Measurements from ENCODE around the gene TMEM169. TPM values are rescaled to one million over a fixed set of nuclear protein-coding genes. Genes with fewer than 3 reads are reported as not detected.

TMEM169 gene
- polyA plus RNA-seq, 1 donor from 2014 or later: 29.6 TPM

- peak overlapping the region; percentile 78 for H3K4me3 ChIP-seq (ENCODE audit: low read length)
These were observed 2.0 kb downstream of the TMEM169 start for GRCh38 chr2:216083464-216084281.

DNA sequence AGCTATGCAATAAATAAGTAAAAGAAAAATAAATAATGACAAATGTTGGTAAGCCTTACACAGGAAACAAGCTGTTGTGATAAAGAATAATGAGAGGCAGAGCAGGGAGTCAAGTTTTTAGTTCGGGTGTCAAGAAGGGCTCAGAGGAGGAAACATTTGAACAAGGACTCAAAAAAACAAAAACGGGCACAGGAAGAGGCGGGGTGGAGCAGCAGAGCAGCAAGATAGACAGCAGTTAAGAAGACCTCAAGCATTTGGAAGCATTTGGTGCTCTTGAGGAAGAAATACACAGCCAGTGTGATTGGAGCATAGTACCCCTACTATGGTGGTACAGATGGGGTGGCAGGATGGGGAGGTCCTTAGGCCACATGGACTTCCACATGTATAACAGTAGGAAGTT, 2.8 kb downstream of the TMEM169 start:
- Histone ChIP-seq H4K20me1 (ENCODE audit: insufficient read depth) (no peaks in the 10 kb centered on the region), H3K9me3 (ENCODE audit: low read length) (no peaks in the 10 kb centered on the region), H3K79me2 (replicated peaks; ENCODE audit: insufficient read depth, low read length) (peaks cover 72% of the 10 kb centered on the region), H3K9me2 (ENCODE audit: insufficient read depth, low read length) (no peaks in the 10 kb centered on the region), H3K27me3 (ENCODE audit: insufficient read depth, low read depth, low read length) (no peaks in the 10 kb centered on the region), H3K4me3 (ENCODE audit: low read length) (peak overlapping the region; percentile 78), H3K36me3 (ENCODE audit: insufficient read depth, low read length) (no peaks in the 10 kb centered on the region), H3F3A (ENCODE audit: insufficient read depth, low read length, poor library complexity, severe bottlenecking) (peaks cover 16% of the 10 kb centered on the region), H3K4me2 (ENCODE audit: low read length) (peak overlapping the region; percentile 78), H2AFZ (ENCODE audit: low read depth, low read length) (no peak overlapping the region), H3K27ac (ENCODE audit: low read length) (peak overlapping the region; percentile 98), H3K9ac (ENCODE audit: low read length) (peak overlapping the region; percentile 98)
- TF ChIP-seq, protein P1, sequence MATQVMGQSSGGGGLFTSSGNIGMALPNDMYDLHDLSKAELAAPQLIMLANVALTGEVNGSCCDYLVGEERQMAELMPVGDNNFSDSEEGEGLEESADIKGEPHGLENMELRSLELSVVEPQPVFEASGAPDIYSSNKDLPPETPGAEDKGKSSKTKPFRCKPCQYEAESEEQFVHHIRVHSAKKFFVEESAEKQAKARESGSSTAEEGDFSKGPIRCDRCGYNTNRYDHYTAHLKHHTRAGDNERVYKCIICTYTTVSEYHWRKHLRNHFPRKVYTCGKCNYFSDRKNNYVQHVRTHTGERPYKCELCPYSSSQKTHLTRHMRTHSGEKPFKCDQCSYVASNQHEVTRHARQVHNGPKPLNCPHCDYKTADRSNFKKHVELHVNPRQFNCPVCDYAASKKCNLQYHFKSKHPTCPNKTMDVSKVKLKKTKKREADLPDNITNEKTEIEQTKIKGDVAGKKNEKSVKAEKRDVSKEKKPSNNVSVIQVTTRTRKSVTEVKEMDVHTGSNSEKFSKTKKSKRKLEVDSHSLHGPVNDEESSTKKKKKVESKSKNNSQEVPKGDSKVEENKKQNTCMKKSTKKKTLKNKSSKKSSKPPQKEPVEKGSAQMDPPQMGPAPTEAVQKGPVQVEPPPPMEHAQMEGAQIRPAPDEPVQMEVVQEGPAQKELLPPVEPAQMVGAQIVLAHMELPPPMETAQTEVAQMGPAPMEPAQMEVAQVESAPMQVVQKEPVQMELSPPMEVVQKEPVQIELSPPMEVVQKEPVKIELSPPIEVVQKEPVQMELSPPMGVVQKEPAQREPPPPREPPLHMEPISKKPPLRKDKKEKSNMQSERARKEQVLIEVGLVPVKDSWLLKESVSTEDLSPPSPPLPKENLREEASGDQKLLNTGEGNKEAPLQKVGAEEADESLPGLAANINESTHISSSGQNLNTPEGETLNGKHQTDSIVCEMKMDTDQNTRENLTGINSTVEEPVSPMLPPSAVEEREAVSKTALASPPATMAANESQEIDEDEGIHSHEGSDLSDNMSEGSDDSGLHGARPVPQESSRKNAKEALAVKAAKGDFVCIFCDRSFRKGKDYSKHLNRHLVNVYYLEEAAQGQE (IDR thresholded peaks at IDR 0.05; ENCODE audit: borderline replicate concordance): no peak
- TF ChIP-seq SMC3 (conservative IDR thresholded peaks at IDR 0.05; ENCODE audit: poor library complexity) (no peak), POLR2AphosphoS5 (IDR thresholded peaks at IDR 0.05) (no peak), EZH2 (IDR thresholded peaks at IDR 0.05; ENCODE audit: borderline replicate concordance, insufficient read depth, low read length, poor library complexity, severe bottlenecking) (no peak)

More at GRCh38 chr2:216083464-216084281, 2.0 kb downstream of the TMEM169 start:
- Histone ChIP-seq H4K20me1 (ENCODE audit: insufficient read depth) (no peaks in the 10 kb centered on the region), H3K27ac (ENCODE audit: low read length) (peak overlapping the region; percentile 98), H3K9ac (ENCODE audit: low read length) (peak overlapping the region; percentile 98), H3K9me2 (ENCODE audit: insufficient read depth, low read length) (no peaks in the 10 kb centered on the region), H3F3A (ENCODE audit: insufficient read depth, low read length, poor library complexity, severe bottlenecking) (peaks cover 16% of the 10 kb centered on the region), H3K36me3 (ENCODE audit: insufficient read depth, low read length) (no peaks in the 10 kb centered on the region), H3K79me2 (replicated peaks; ENCODE audit: insufficient read depth, low read length) (peaks cover 72% of the 10 kb centered on the region), H3K9me3 (ENCODE audit: low read length) (no peaks in the 10 kb centered on the region), H2AFZ (ENCODE audit: low read depth, low read length) (peak overlapping the region; percentile 53), H3K4me2 (ENCODE audit: low read length) (peak overlapping the region; percentile 78), H3K27me3 (ENCODE audit: insufficient read depth, low read depth, low read length) (no peaks in the 10 kb centered on the region)
- TF ChIP-seq POLR2AphosphoS5 (IDR thresholded peaks at IDR 0.05): no peak
- TF ChIP-seq, protein P1 (IDR thresholded peaks at IDR 0.05; ENCODE audit: borderline replicate concordance): no peak
- no peak for TF ChIP-seq RAD21 (conservative IDR thresholded peaks at IDR 0.05)
- TF ChIP-seq MXI1 (conservative IDR thresholded peaks at IDR 0.05; ENCODE audit: poor library complexity, severe bottlenecking): peak; percentile 33

All from neural cell (in vitro differentiated cells).